Right lobe of liver (tissue), 6 donors: ENCODE data around the gene SCARF2. TPM values are rescaled to one million over a fixed set of nuclear protein-coding genes. Genes with fewer than 3 reads are reported as not detected.
"Not testable (repeated sequence)": the region's sequence is repeated elsewhere in the genome, so short reads cannot be mapped to it uniquely, and the experiment has no call there.

Experiments
- ATAC-seq, 4 donors: fragments of 200-7000 bp; cut with Tn5 transposase; one replicate each; pipeline ENCODE4 v1.9.1; 2020; ENCODE audit warnings: mild to moderate bottlenecking in 4 of 4, moderate library complexity in 4 of 4
- DNase-seq, 3 donors: peaks; one replicate each; pipeline ENCODE4 v3.0.0-alpha.2; 2020
- H3K27ac ChIP-seq, 3 donors: fragments of 200-600 bp; one replicate each; pipeline ENCODE4 v1.8.0; 2022
- H3K27me3 ChIP-seq, 2 donors: fragments of 200-600 bp; one replicate each; pipeline ENCODE4 v1.8.0; 2022
- H3K36me3 ChIP-seq, 4 donors: fragments of 200-600 bp; sonication (generic) in 1 of 4; one replicate each; pipeline versions ENCODE4 v1.5.1 to v1.8.0; 2017 to 2022; ENCODE audit warnings: control low read depth in 1 of 4
- H3K4me1 ChIP-seq, 4 donors: fragments of 200-600 bp; sonication (generic) in 1 of 4; one replicate each; pipeline versions ENCODE4 v1.5.1 to v1.8.0; 2017 to 2022; ENCODE audit warnings: control low read depth in 1 of 4
- H3K4me3 ChIP-seq, 3 donors: fragments of 200-600 bp; one replicate each; pipeline ENCODE4 v1.8.0; 2022
- H3K9me3 ChIP-seq, 4 donors: fragments of 200-600 bp; sonication (generic) in 1 of 4; one replicate each; pipeline versions ENCODE4 v1.5.1 to v1.8.0; 2017 to 2022; ENCODE audit warnings: control low read depth in 1 of 4
- CTCF ChIP-seq, 4 donors: fragments of 200-600 bp in 3 of 4; fragments of 450-650 bp in 1 of 4; IDR thresholded peaks; one replicate each; pipeline versions ENCODE4 v1.5.1 to v1.8.0; 2016 to 2022; ENCODE audit warnings: antibody characterized with exemption in 4 of 4, mild to moderate bottlenecking in 2 of 4
- POLR2A ChIP-seq: fragments of 450-650 bp; IDR thresholded peaks from one replicate; pipeline ENCODE4 v1.6.1; 2017; ENCODE audit warnings: antibody characterized with exemption, mild to moderate bottlenecking
- WGBS: methylation state at CpG from one replicate; pipeline ENCODE4 v1.1.6; 2018; ENCODE audit warnings: low coverage, low lambda C conversion rate; ENCODE audit not compliant: insufficient coverage; ENCODE audit errors: missing lambda C conversion rate; 5-methylcytosine and 5-hydroxymethylcytosine counted together
- intact Hi-C, 2 donors: fragments of 100-400 bp; cut with DNase I; formaldehyde crosslinking; loops; one replicate each; pipeline versions ENCODE4 v1.11.2 to v1.14.1; 2022
- total RNA-seq, 6 experiments: library from RNA; depleted of rRNA in 2 of 6; stranded (reverse); fragments of >200 nt in 2 of 6; fragmentation: NEBNext Ultra II Directional in 3 of 6; extraction: Animal tissue kit (Norgen Biotek cat#: 25700) in 3 of 6; gene quantifications; one replicate each; pipeline versions ENCODE4 v1.1.0 to v1.2.4, GENCODE V29; 2016 to 2023
- donor health status: DM: no; HTN: yes; CAD: no.
- donor health status: DM: no; HTN: no; CAD: no.
- donor health status: DM: no; HTN: no; CAD: no.
- donor health status: DM: no; HTN: yes; CAD: no.
- donor health status: DM: no; HTN: yes; CAD: no.

SCARF2 gene
- total RNA-seq, 6 experiments from 2014 or later: 1.1 to 3.4 (median 1.8) TPM

GRCh38 chr22:20479612-20480196 lies 42.1 kb upstream of the SCARF2 start:
- Histone ChIP-seq H3K4me1 (no peaks in the 10 kb centered on the region), H3K27me3 (no peaks in the 10 kb centered on the region), H3K36me3 (no peaks in the 10 kb centered on the region), H3K9me3 (no peaks in the 10 kb centered on the region), H3K27ac (no peak overlapping the region), H3K4me3 (no peak overlapping the region)
- TF ChIP-seq POLR2A: no peak
- no peak for TF ChIP-seq CTCF (IDR thresholded peaks at IDR 0.05)
- intact Hi-C loops: no loop called here
- ATAC-seq: peak in 2 of 4 donors; percentile 27 to 32
- no peak for DNase-seq
- 100% methylated on average over 1 of the region's 1 CpG for WGBS

GRCh38 chr22:20478059-20478458 lies 40.4 kb upstream of the SCARF2 start:
- H3K27ac ChIP-seq, H3K4me1 ChIP-seq, H3K36me3 ChIP-seq, ATAC-seq, H3K4me3 ChIP-seq, H3K27me3 ChIP-seq, DNase-seq, H3K9me3 ChIP-seq, intact Hi-C loops: not testable (repeated sequence)
- WGBS: 92% methylated on average over 6 of the region's 6 CpGs

- H3K36me3 ChIP-seq, intact Hi-C loops, H3K9me3 ChIP-seq, H3K27me3 ChIP-seq, H3K27ac ChIP-seq, H3K4me3 ChIP-seq, ATAC-seq, H3K4me1 ChIP-seq: not testable (repeated sequence)
- WGBS: 67% methylated on average over 8 of the region's 12 CpGs
- DNase-seq: peak in 1 of 3 donors; percentile 15
Observed at GRCh38 chr22:20475569-20475968, 37.9 kb upstream of the SCARF2 start.

GRCh38 chr22:20475115-20475436 lies 37.5 kb upstream of the SCARF2 start:
- DNase-seq: no peak
- no peak for TF ChIP-seq POLR2A
- no peak for TF ChIP-seq CTCF (IDR thresholded peaks at IDR 0.05)
- 96% methylated on average over 4 of the region's 4 CpGs for WGBS

GRCh38 chr22:20472629-20473442 lies 35.2 kb upstream of the SCARF2 start:
- H3K4me1 ChIP-seq: peaks cover 0 to 3% (median 0%) of the 10 kb centered on the region in 4 donors
- intact Hi-C loops: no loop called here
- no peaks in the 10 kb centered on the region for H3K27me3 ChIP-seq
- ATAC-seq (no peak), DNase-seq (peak in 1 of 3 donors; percentile 9)
- no peak overlapping the region for H3K27ac ChIP-seq
- H3K4me3 ChIP-seq: no peak overlapping the region
- H3K9me3 ChIP-seq: no peaks in the 10 kb centered on the region
- H3K36me3 ChIP-seq: no peaks in the 10 kb centered on the region
- 86% methylated on average over 8 of the region's 11 CpGs for WGBS
- TF ChIP-seq CTCF (IDR thresholded peaks at IDR 0.05) (no peak), POLR2A (no peak)

More at GRCh38 chr22:20475115-20475436, 37.5 kb upstream of the SCARF2 start:
- Histone ChIP-seq H3K9me3 (no peaks in the 10 kb centered on the region), H3K4me1 (peaks cover 0 to 3% (median 0%) of the 10 kb centered on the region in 4 donors), H3K27ac (no peak overlapping the region), H3K36me3 (no peaks in the 10 kb centered on the region), H3K27me3 (no peaks in the 10 kb centered on the region), H3K4me3 (no peak overlapping the region)
- no peak for ATAC-seq
- intact Hi-C loops: no loop called here
